K562 treated with DMSO at 1 percent for 12 hours (cell line): ENCODE measurements around the gene ZNF454. TPM values are rescaled to one million over a fixed set of nuclear protein-coding genes. Genes with fewer than 3 reads are reported as not detected.

ENCODE experiments used
- total RNA-seq: library from RNA; unstranded; fragments of 300-600 nt; gene quantifications from 2 replicates; pipeline ENCODE4 v1.2.3, GENCODE V29; 2022; ENCODE audit not compliant: insufficient read depth

The ZNF454 gene
- not detected in 2 replicates for total RNA-seq

DNA sequence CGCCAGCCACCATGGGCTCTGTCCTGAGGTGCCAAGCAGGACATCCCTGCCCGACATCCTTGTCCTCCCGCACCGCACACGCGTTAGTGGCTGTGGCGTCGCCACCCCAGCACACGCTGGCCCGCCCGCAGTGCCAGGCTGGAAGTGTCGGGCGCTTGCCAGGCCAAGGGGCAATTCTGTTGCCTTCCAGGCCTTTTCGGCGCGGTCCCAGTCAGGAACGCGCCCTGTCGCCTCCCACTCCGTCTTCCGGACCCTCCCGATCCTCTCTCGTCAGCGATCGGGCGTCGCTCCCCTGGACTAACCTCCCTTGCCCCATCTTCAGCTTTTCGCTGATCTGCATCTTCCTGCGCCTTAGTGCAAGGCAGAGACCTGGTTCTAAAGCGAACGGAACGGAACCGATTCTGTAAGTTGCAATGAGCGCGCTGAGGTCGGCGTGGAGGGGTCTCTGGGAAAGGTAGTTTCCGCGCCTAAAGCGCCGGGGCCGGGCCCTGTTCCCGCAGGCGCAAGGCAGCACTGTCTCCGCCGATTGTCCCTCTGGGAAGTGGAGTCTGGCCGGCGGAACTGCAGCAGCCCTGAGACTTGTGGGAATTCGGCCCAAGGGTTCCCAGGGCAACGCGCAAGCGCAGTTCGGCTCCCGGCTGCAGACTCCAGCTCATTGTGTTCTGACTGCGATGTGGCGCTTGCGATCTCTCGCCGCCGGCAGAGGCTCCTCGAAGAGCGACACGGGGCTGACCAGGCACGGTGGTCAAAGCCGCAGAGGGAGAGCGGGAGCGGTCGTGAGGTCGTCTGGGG lies at the start of gene ZNF454:
Gene ZNF454 (plus strand): TSS at position 630 of the 792 bp plus-strand sequence. CDS start 1,594 bp downstream, outside the sequence.

DNA sequence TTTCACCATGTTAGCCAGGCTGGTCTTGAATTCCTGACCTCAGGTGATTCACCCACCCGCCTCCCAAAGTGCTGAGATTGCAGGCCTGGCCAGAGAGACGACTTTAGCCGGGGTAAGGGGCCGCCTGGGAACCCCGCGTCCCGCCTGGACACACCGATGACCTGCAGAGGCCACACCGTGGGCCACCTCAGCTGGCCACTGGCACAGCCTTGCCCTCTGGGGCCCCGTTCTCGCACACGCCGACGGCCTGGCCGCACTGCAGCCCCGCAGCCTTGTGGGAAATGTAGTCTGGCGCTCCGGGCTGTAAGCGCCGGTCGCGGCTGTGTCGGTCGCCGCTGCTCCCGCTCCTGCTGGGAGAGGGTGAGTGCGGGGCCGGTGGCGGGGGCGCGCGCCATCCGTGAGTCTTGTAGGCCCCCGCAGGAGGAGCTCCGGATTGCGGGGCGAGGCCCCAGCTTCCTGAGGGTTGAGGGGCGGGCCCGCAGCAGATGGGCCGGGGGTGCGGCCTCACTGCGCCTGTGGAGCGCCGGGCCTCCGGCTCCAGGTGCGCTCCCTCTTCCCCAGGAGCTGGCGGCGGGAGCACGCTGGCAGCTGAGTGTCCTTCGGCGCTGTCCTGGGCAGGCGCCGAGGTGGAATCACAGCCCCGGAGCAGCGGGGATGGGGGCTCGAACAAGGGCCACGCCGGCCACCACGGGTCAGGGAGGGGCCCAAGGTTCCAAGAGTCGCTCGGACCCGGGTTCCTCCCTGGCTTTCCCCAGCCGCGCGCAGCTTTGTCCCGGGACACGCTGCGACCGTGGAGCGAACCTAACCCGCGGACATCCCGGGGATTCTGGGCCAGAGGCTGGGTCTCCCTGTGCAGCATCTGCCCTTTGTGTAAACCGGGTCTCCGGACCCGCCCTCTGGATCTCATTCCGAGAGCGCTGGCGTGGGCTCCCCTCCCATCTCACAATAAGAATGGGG lies 45.1 kb upstream of the ZNF454 start, which contains the start of gene ZFP2:
Gene ZFP2 (plus strand): TSS at position 299 of the 957 bp plus-strand sequence. CDS start 35,401 bp downstream, outside the sequence.

DNA sequence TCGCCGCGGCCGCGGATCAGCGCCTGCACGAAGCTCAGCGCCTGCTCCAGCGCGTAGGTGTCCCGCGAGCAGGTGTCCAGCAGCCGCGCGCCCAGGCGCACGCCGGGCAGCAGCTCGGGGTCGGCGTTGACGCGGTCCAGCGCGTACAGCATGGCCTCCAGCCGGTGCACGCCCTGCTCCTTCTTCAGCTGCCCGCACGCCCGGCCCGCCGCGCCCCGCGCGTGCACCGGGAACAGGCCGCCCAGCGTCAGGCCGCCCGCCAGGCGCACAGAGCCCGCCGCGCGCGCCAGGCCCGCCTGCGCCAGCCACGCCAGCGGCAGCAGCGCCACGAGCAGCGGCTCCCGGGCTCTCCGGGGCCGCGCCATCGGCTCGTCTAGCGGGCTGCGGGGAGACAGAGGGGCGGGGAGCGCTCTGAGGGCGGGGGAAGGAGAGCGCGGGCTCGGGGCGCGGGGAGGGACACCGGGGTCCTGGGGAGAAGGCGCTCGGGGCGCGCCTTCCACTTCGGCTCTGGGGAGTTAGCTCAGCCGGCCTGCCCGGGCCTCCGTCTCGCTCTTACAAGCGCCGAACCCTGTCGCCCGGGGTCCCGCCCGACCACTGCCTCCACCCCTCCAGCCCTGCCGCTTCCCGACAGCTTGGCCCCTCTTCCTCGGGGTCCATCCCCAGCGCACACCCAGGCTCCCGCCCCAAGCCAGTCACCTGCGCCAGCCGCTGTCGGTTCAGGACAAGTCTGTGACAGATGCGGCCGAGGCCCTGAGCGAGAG lies 53.8 kb downstream of the ZNF454 start, which contains the start of gene GRM6:
Gene GRM6 (minus strand): TSS at position 741 of the 761 bp plus-strand sequence. CDS start 376 bp downstream, at position 365.

Other genes with a start within 250 kb of the ZNF454 start
- gene ZNF354A, start 210.5 kb upstream of the ZNF454 start, total RNA-seq: 1.6 TPM in 1 of 2 replicates, not detected in the other
- gene ZNF354B, start 81.2 kb upstream of the ZNF454 start, total RNA-seq: 3.0 and 9.4 TPM in 2 replicates
- gene ZFP2, start 45.3 kb upstream of the ZNF454 start, total RNA-seq: 0.42 TPM in 1 of 2 replicates, not detected in the other
- gene GRM6, start 54.1 kb downstream of the ZNF454 start, total RNA-seq: not detected in 2 replicates
- gene ZNF879, start 82.6 kb downstream of the ZNF454 start, total RNA-seq: 0.24 and 0.41 TPM in 2 replicates
- 0.23 TPM in 1 of 2 replicates, not detected in the other for gene ZNF354C, start 119.2 kb downstream of the ZNF454 start, total RNA-seq